Esophagus squamous epithelium (tissue), 5 donors: Measurements from ENCODE around the gene DALRD3. TPM values are rescaled to one million over a fixed set of nuclear protein-coding genes. Genes with fewer than 3 reads are reported as not detected.

Source experiments
- DNase-seq: peaks from one replicate; lab custom pipeline; 2025; lab: John Stamatoyannopoulos, UW
- H3K27ac ChIP-seq, 4 donors: fragments of 200-600 bp; sonication (generic); one replicate each; pipeline ENCODE4 v1.5.1; 2016 to 2019; ENCODE audit warnings: mild to moderate bottlenecking in 1 of 4
- H3K27me3 ChIP-seq, 4 donors: fragments of 200-600 bp; sonication (generic); 1 replicate in 3 of 4; 2 replicates in 1 of 4; pipeline versions ENCODE4 v1.5.1 to v1.6.0; 2017 to 2021; ENCODE audit warnings: antibody characterized with exemption in 1 of 4
- H3K36me3 ChIP-seq, 3 donors: fragments of 200-600 bp; sonication (generic); one replicate each; pipeline ENCODE4 v1.5.1; 2016 to 2019
- H3K4me1 ChIP-seq, 3 donors: fragments of 200-600 bp; sonication (generic); one replicate each; pipeline ENCODE4 v1.5.1; 2017 to 2019
- H3K4me3 ChIP-seq, 4 donors: fragments of 200-600 bp; sonication (generic); 1 replicate in 3 of 4; 2 replicates in 1 of 4; pipeline ENCODE4 v1.5.1; 2016 to 2019; ENCODE audit warnings: mild to moderate bottlenecking in 2 of 4, moderate library complexity in 1 of 4
- H3K9me3 ChIP-seq, 3 donors: fragments of 200-600 bp; sonication (generic); one replicate each; pipeline ENCODE4 v1.5.1; 2016 to 2019
- CTCF ChIP-seq, 6 experiments: fragments of 450-650 bp in 4 of 6; fragments of 200-600 bp in 2 of 6; sonication (generic) in 2 of 6; IDR thresholded peaks; one replicate each; pipeline ENCODE4 v1.5.1; 2016 to 2019; ENCODE audit warnings: antibody characterized with exemption in 6 of 6, mild to moderate bottlenecking in 4 of 6, moderate library complexity in 4 of 6
- POLR2A ChIP-seq, 4 donors: fragments of 450-650 bp; IDR thresholded peaks; one replicate each; pipeline ENCODE4 v1.6.1; 2017; ENCODE audit warnings: antibody characterized with exemption in 4 of 4, mild to moderate bottlenecking in 4 of 4, moderate library complexity in 3 of 4
- WGBS, 2 donors: methylation state at CpG; one replicate each; pipeline ENCODE4 v1.1.5; 2018; 5-methylcytosine and 5-hydroxymethylcytosine counted together
- intact Hi-C: fragments of 100-400 bp; cut with DNase I; formaldehyde crosslinking; loops from one replicate; pipeline ENCODE4 v1.15.0; 2022
- total RNA-seq, 4 donors: library from RNA; depleted of rRNA; stranded (reverse); fragments of >200 nt; gene quantifications; one replicate each; pipeline ENCODE4 v1.1.0, GENCODE V29; 2016
- donor health status: DM: yes; HTN: yes; CAD: no.

The DALRD3 gene
- total RNA-seq, 4 donors from 2014 or later: 34.4 to 42.4 (median 37.1) TPM

- H3K4me3 ChIP-seq: no peak overlapping the region
- no peaks in the 10 kb centered on the region for H3K9me3 ChIP-seq
- H3K27me3 ChIP-seq: no peaks in the 10 kb centered on the region
- intact Hi-C loops: no loop called here
- no peak for DNase-seq
- WGBS, 2 donors: 93 to 100% methylated on average over 2 to 3 of the region's 3 CpGs
- TF ChIP-seq POLR2A (IDR thresholded peaks at IDR 0.05): no peak
- TF ChIP-seq CTCF (IDR thresholded peaks at IDR 0.05): no peak
- peaks cover 0 to 9% (median 0%) of the 10 kb centered on the region in 3 donors for H3K4me1 ChIP-seq
- no peak overlapping the region for H3K27ac ChIP-seq
- peaks cover 29 to 100% (median 56%) of the 10 kb centered on the region in 3 donors for H3K36me3 ChIP-seq
Observed at GRCh38 chr3:48979451-48979850, 38.9 kb downstream of the DALRD3 start.

- Histone ChIP-seq H3K27ac (no peak overlapping the region), H3K9me3 (no peaks in the 10 kb centered on the region), H3K4me3 (no peak overlapping the region), H3K4me1 (peaks cover 0 to 17% (median 0%) of the 10 kb centered on the region in 3 donors), H3K27me3 (no peaks in the 10 kb centered on the region), H3K36me3 (peaks cover 16 to 100% (median 65%) of the 10 kb centered on the region in 3 donors)
- TF ChIP-seq CTCF (IDR thresholded peaks at IDR 0.05) (no peak), POLR2A (IDR thresholded peaks at IDR 0.05) (no peak)
- no peak for DNase-seq
- 81 to 90% methylated on average over 4 to 10 of the region's 10 CpGs for whole genome bisulfite sequencing, 2 donors
- intact Hi-C loops: no loop called here
Observed at GRCh38 chr3:48974076-48974864, 44.1 kb downstream of the DALRD3 start.

DNA sequence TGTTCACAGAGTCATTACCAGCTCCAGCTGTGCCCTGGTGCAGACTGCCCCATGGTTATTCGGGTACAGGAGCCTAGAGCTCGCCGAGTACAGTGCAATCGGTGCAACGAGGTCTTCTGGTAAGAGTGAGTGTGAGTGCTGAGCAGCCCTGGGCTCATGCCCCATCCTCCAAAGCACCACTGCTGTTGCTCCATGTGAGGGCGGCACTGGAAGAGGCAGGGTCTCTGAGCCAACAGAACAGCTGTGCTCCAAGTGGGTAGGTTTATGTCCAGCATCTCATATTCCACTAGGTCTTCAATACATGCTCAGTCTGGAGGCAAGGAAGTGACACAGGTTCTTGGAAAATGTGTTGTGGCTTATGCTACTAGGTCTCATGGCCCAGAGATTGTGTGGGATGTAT lies 47.8 kb downstream of the DALRD3 start:
- no peak for DNase-seq
- H3K36me3 ChIP-seq: peaks cover 14 to 100% (median 68%) of the 10 kb centered on the region in 3 donors
- H3K9me3 ChIP-seq: no peaks in the 10 kb centered on the region
- TF ChIP-seq CTCF (IDR thresholded peaks at IDR 0.05): no peak
- TF ChIP-seq POLR2A (IDR thresholded peaks at IDR 0.05): no peak
- no peaks in the 10 kb centered on the region for H3K27me3 ChIP-seq
- intact Hi-C loops: no loop called here
- no peak overlapping the region for H3K4me3 ChIP-seq
- peaks cover 0 to 8% (median 0%) of the 10 kb centered on the region in 3 donors for H3K4me1 ChIP-seq
- H3K27ac ChIP-seq: no peak overlapping the region
- 92% methylated on average over 6 of the region's 6 CpGs; no CpG with 5 or more reads in 1 of the 2 donors for WGBS, 2 donors

DNA sequence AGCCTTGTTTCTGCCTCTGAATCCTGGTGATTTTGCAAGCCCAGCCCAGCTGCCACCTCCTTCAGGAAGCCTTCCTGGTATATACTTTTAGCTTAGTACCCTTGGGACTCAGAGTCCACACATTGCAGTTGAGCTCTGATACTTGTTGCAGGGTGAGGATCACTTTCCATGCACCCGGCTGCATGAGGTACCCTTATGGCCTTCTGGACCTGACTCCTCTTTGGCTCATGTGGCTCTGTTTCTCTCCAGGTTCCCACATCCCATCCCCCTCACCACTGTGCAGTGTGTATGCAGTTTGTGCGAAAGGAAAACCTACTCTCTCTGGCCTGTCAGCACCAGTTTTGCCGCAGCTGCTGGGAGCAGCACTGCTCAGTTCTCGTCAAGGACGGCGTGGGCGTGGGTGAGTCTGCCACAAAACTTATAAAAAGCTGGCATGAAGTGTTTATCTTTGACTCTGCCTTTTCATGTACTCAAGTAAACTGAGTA lies 51.5 kb downstream of the DALRD3 start:
- H3K27ac ChIP-seq: no peak overlapping the region
- H3K4me3 ChIP-seq: no peak overlapping the region
- no peak for DNase-seq
- no peaks in the 10 kb centered on the region for H3K9me3 ChIP-seq
- TF ChIP-seq CTCF (IDR thresholded peaks at IDR 0.05) (no peak), POLR2A (IDR thresholded peaks at IDR 0.05) (no peak)
- no peaks in the 10 kb centered on the region for H3K27me3 ChIP-seq
- WGBS, 2 donors: 73 to 80% methylated on average over 5 to 7 of the region's 7 CpGs
- H3K4me1 ChIP-seq: no peaks in the 10 kb centered on the region
- intact Hi-C loops: no loop called here
- H3K36me3 ChIP-seq: peaks cover 11 to 100% (median 47%) of the 10 kb centered on the region in 3 donors

GRCh38 chr3:48966367-48966766 lies 52.0 kb downstream of the DALRD3 start:
- no peak overlapping the region for H3K4me3 ChIP-seq
- 56 to 85% methylated on average over 3 of the region's 3 CpGs for WGBS, 2 donors
- intact Hi-C loops: no loop called here
- H3K9me3 ChIP-seq: no peaks in the 10 kb centered on the region
- no peak for TF ChIP-seq CTCF (IDR thresholded peaks at IDR 0.05)
- TF ChIP-seq POLR2A (IDR thresholded peaks at IDR 0.05): no peak
- no peak for DNase-seq
- H3K36me3 ChIP-seq: peaks cover 11 to 100% (median 41%) of the 10 kb centered on the region in 3 donors
- no peaks in the 10 kb centered on the region for H3K4me1 ChIP-seq
- H3K27me3 ChIP-seq: no peaks in the 10 kb centered on the region
- no peak overlapping the region for H3K27ac ChIP-seq
